K562 treated with DMSO at 1 percent for 12 hours (cell line): ENCODE results near the gene ANAPC13. TPM values are rescaled to one million over a fixed set of nuclear protein-coding genes. Genes with fewer than 3 reads are reported as not detected.

Experiments used
- total RNA-seq: library from RNA; unstranded; fragments of 300-600 nt; gene quantifications from 2 replicates; pipeline ENCODE4 v1.2.3, GENCODE V29; 2022; ENCODE audit not compliant: insufficient read depth

Gene ANAPC13
- total RNA-seq = 39.5 and 49.5 TPM in 2 replicates

GRCh38 chr3:134485718-134486576 lies at the start of gene ANAPC13, which contains the start of gene CEP63:
ANAPC13 (minus strand) TSS chr3:134485985; CDS start chr3:134482904, 3,081 bp downstream.
CEP63 (plus strand) TSS chr3:134486057; CDS start chr3:134495321, 9,264 bp downstream.

Other genes starting within 250 kb of the ANAPC13 start
- 4.1 and 9.0 TPM in 2 replicates for gene RYK, start 235.1 kb downstream of the ANAPC13 start, total RNA-seq
- not detected in 2 replicates for gene AMOTL2, start 111.5 kb downstream of the ANAPC13 start, total RNA-seq
- gene CEP63, start 72 bp upstream of the ANAPC13 start, total RNA-seq = 8.2 and 10.4 TPM in 2 replicates
- not detected in 2 replicates for gene KY, start 165.0 kb upstream of the ANAPC13 start, total RNA-seq